ENCODE data around the gene PPIA. TPM values are rescaled to one million over a fixed set of nuclear protein-coding genes. Genes with fewer than 3 reads are reported as not detected.

PPIA gene
- total RNA-seq, 1 donor: 1,612 TPM

- Histone ChIP-seq H3K4me1 (ENCODE audit: insufficient read depth, low read length) (peaks cover 25% of the 10 kb centered on the region), H3K36me3 (ENCODE audit: insufficient read depth, low read length) (no peaks in the 10 kb centered on the region), H2AFZ (ENCODE audit: low read length) (peak overlapping the region; percentile 89), H3K27ac (ENCODE audit: low read depth, low read length) (peak overlapping the region; percentile 80), H4K20me1 (ENCODE audit: insufficient read depth, low read length) (peaks cover 7% of the 10 kb centered on the region), H3K9me3 (ENCODE audit: low read depth, low read length) (no peaks in the 10 kb centered on the region), H3K4me3 (ENCODE audit: insufficient read depth, low read length) (peak overlapping the region; percentile 71), H3K4me2 (ENCODE audit: insufficient read depth, low read length) (peak overlapping the region; percentile 85), H3K79me2 (ENCODE audit: insufficient read depth, low read length) (peaks cover 28% of the 10 kb centered on the region), H3K27me3 (ENCODE audit: insufficient read depth, low read length) (no peaks in the 10 kb centered on the region)
- DNase-seq (ENCODE audit: insufficient read length, low spot score, missing footprints): peak; percentile 37
- no peak for TF ChIP-seq CTCF (IDR thresholded peaks at IDR 0.05; ENCODE audit: extremely low read depth, low read depth, low read length)
Measured at GRCh38 chr7:44849259-44849884, 52.9 kb downstream of the PPIA start.

- Histone ChIP-seq H3K4me2 (ENCODE audit: insufficient read depth, low read length) (no peak overlapping the region), H3K27me3 (ENCODE audit: insufficient read depth, low read length) (no peaks in the 10 kb centered on the region), H2AFZ (ENCODE audit: low read length) (no peak overlapping the region), H3K9me3 (ENCODE audit: low read depth, low read length) (no peaks in the 10 kb centered on the region), H3K4me1 (ENCODE audit: insufficient read depth, low read length) (peaks cover 31% of the 10 kb centered on the region), H3K36me3 (ENCODE audit: insufficient read depth, low read length) (no peaks in the 10 kb centered on the region), H4K20me1 (ENCODE audit: insufficient read depth, low read length) (peaks cover 7% of the 10 kb centered on the region), H3K79me2 (ENCODE audit: insufficient read depth, low read length) (peaks cover 21% of the 10 kb centered on the region), H3K27ac (ENCODE audit: low read depth, low read length) (peak overlapping the region; percentile 80), H3K4me3 (ENCODE audit: insufficient read depth, low read length) (no peak overlapping the region)
- no peak for DNase-seq (ENCODE audit: insufficient read length, low spot score, missing footprints)
- no peak for TF ChIP-seq CTCF (IDR thresholded peaks at IDR 0.05; ENCODE audit: extremely low read depth, low read depth, low read length)
Measured at GRCh38 chr7:44849885-44850544, 53.5 kb downstream of the PPIA start.

DNA sequence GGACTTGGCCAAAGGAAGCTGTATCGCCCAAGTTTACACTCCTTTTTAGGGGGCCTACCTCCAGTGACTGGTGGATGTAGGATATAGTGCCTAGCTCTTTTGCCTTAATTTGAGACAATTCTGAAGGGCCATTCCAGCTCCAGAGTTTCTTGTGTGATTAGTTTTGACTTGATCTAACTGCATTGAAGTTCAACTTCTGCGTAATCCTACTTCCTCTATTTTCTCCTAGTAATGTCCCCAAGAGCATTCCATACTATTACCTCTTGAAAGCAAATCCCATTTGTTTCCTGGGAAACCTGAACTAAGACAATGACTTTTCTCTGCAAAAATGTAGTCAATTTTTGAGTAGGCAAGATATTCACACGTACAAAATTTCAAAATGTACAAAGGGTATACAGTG, 56.1 kb downstream of the PPIA start:
- Histone ChIP-seq H3K4me2 (ENCODE audit: insufficient read depth, low read length) (no peak overlapping the region), H4K20me1 (ENCODE audit: insufficient read depth, low read length) (no peaks in the 10 kb centered on the region), H3K4me3 (ENCODE audit: insufficient read depth, low read length) (no peak overlapping the region), H3K4me1 (ENCODE audit: insufficient read depth, low read length) (peaks cover 28% of the 10 kb centered on the region), H3K27ac (ENCODE audit: low read depth, low read length) (no peak overlapping the region), H3K27me3 (ENCODE audit: insufficient read depth, low read length) (no peaks in the 10 kb centered on the region), H3K79me2 (ENCODE audit: insufficient read depth, low read length) (no peaks in the 10 kb centered on the region), H2AFZ (ENCODE audit: low read length) (no peak overlapping the region), H3K36me3 (ENCODE audit: insufficient read depth, low read length) (no peaks in the 10 kb centered on the region), H3K9me3 (ENCODE audit: low read depth, low read length) (no peaks in the 10 kb centered on the region)
- TF ChIP-seq CTCF (IDR thresholded peaks at IDR 0.05; ENCODE audit: extremely low read depth, low read depth, low read length): no peak
- no peak for DNase-seq (ENCODE audit: insufficient read length, low spot score, missing footprints)

Other genes with a start within 250 kb of the PPIA start
- gene DDX56, start 222.8 kb upstream of the PPIA start, total RNA-seq: 34.7 and 38.9 TPM in 2 replicates
- gene TMED4, start 214.4 kb upstream of the PPIA start, total RNA-seq: 84.3 and 90.1 TPM in 2 replicates
- 59.2 and 64.4 TPM in 2 replicates for gene OGDH, start 190.1 kb upstream of the PPIA start, total RNA-seq
- gene ZMIZ2, start 47.8 kb upstream of the PPIA start, total RNA-seq: 18.8 and 19.4 TPM in 2 replicates
- gene H2AZ2, start 51.4 kb downstream of the PPIA start, total RNA-seq: 93.7 and 98.1 TPM in 2 replicates
- 22.7 and 22.8 TPM in 2 replicates for gene PURB, start 88.8 kb downstream of the PPIA start, total RNA-seq
- 0.29 and 0.36 TPM in 2 replicates for gene MYO1G, start 182.3 kb downstream of the PPIA start, total RNA-seq
- 41.8 and 42.3 TPM in 2 replicates for gene CCM2, start 203.5 kb downstream of the PPIA start, total RNA-seq

All from osteoblast (primary cell).